Caki2 (cell line): ENCODE results near the gene NOP56. TPM values are rescaled to one million over a fixed set of nuclear protein-coding genes. Genes with fewer than 3 reads are reported as not detected.
"Not testable (repeated sequence)": the region's sequence is repeated elsewhere in the genome, so short reads cannot be mapped to it uniquely, and the experiment has no call there.

ENCODE experiments used
- DNase-seq: peaks from one replicate; pipeline ENCODE4 v3.0.0-alpha.2; 2015; ENCODE audit warnings: low read depth
- in situ Hi-C: cut with HindIII; loops from 2 replicates; pipeline ENCODE4 v1.10.0; 2016; ENCODE audit warnings: low sequenced_read_pairs, low pct_unique_long_range_greater_than_20kb, mixed read lengths
- total RNA-seq: library from RNA; depleted of rRNA; stranded (reverse); fragments of >200 nt; shearing (Covaris generic); gene quantifications from 2 replicates; pipeline ENCODE4 v1.2.3, GENCODE V29; 2014; ENCODE audit warnings: low replicate concordance

Gene NOP56
- total RNA-seq, 1 experiment from 2014 or later = 336 TPM

DNA sequence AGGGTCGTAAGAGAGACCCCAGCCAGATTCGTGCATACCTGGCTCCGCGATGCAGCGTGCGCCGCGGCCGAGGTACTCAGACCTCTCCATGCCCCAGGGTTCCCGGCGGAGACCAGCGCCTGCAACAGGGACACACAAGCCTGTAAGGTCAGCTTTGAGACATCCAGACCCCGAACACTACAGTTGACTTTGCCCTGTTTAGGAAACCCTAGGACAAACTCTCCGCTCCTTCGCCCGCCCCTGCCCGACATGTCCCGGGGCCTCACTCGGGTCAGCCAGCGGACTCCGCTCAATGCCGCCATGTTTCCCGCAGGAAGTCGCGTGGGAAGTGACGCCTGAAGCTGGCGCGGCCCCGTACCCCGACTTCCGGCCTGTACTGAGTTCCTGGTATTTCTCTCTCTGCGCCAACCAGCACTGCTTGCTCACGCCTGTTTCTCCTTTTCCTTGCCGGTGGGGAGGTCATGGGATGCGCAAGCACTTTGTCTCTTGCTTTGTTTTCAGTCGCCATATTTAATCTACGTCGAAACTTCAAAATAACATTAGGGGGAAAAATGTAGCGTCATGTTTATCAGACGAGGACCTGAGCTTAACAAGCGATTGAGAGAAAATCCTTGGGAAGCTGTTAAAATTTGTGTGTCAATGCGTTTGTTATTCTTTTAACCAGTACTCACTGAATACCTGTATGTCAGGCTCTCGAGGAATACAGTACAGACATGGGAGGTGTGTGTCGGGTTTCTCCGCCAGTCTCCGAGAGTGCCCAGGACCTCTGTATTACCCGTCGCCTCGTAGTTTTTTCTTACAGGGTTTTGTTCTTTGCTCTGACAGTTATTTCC lies 11.7 kb downstream of the NOP56 start, which contains the start of gene IDH3B:
Gene IDH3B, minus strand, starts transcription at position 330 of the 833 bp plus-strand sequence. Its CDS starts 28 bp downstream, at position 302.
- DNase-seq = peak; percentile 92
- in situ Hi-C loops = no loop called here

DNA sequence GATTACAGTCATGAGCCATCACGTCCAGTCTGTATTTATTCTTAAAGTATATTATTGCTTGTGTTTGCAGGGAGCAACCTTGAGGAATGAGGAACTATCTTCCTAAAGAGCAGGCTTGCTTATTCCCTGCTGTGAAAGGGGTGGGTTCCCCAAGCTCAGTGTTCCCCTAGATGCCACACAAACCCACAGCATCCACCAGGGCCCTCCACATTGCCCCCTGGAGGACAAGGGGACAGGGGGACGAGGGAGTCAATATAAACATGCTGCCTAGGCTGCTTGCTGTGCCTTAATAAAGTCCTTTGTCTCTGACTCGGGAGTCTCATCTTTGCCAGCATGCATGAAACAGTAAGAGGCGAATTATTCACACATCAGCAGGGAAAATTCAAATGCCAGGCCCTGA lies 19.5 kb downstream of the NOP56 start:
- DNase-seq = no peak
- in situ Hi-C loops = no loop called here

DNA sequence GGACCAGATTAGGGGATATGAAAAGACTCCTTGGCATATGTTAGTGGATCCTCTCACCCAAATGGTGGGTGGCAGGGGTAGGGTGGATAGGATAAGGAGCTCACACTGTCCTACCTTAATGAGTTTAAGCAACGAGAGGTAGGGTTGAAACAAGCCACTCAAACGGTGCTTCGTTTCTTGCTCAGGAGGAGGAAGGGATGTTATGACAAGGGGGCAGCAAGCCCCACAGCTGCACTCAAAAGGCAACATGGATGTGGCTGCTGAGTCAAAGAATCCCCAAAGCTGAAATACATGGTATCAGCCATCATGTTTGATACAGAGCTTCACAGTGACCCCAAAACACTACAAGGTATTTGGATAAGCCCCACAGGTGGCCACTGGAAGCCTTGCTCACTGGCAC lies 20.0 kb downstream of the NOP56 start:
- in situ Hi-C loops = no loop called here
- no peak for DNase-seq

DNA sequence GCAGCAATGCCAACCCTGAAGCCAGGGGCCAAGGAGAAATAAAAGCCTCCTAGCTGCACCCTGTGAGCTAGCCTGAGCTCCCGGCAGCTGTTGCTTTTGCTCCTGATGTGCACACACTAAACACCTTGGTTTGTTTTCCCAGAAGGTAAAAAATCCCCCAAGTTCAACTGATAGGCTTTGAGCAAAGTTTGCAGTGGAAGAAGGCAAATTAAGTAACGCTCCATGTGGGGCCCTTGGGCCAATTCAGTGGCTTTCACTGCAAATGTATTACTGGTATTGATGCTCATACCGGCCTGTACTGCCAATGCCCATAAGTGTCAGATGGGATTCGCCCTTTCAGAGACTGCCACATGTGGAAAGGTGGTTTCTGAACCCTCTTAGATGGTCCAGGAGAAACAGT lies 21.0 kb downstream of the NOP56 start:
- DNase-seq = no peak
- in situ Hi-C loops = no loop called here

DNA sequence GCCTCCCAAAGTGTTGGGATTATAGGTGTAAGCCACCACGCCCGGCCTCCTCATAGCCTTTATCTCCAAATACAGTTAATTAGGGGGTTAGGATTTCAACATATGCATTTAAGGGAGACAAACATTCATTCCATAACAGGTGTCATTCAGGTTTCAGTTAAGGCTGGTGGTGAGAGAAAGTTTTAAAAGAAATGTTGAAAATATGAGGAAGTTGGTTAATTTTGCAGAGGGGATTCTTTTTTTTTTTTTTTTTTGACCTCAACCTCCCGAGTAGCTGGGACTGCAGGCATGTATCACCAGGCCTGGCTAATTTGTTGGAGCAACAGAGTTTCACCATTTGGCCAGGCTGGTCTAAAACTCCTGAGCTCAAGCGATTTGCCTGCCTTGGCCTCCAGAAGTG lies 27.6 kb downstream of the NOP56 start:
- in situ Hi-C loops = no loop called here
- no peak for DNase-seq

DNA sequence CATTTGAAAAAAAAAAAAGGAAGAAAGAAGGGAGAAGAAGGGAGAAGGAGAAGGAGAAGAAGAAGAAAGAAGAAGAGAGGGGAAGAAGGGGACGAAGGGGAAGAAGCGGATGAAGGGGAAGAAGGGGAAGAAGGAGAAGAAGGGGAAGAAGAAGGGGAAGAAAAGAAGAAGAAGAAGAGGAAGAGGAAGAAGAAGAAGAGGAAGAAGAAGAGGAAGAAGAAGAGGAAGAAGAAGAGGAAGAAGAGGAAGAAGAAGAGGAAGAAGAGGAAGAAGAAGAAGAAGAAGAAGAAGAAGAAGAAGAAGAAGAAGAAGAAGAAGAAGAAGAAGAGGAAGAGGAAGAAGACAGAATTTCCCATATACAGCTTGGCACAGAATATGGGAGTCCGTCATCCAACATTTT lies 29.6 kb downstream of the NOP56 start:
- in situ Hi-C loops, DNase-seq: not testable (repeated sequence)

DNA sequence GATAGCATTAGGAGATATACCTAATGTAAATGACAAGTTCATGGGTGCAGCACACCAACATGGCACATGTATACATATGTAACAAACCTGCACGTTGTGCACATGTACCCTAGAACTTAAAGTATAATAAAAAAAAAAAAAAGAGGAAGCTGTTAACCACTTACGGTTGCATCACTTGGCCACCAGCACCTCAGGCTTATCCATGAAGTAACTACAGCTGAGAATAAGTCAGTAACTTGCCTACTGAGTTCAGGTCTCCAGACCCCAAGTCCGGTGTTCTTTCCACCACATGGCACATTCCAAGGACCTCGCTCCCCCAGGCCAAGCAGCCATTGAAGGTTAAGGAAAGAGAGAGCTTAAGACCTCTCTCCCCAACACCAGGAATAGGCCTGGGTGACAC lies 32.4 kb downstream of the NOP56 start:
- DNase-seq, in situ Hi-C loops: not testable (repeated sequence)

DNA sequence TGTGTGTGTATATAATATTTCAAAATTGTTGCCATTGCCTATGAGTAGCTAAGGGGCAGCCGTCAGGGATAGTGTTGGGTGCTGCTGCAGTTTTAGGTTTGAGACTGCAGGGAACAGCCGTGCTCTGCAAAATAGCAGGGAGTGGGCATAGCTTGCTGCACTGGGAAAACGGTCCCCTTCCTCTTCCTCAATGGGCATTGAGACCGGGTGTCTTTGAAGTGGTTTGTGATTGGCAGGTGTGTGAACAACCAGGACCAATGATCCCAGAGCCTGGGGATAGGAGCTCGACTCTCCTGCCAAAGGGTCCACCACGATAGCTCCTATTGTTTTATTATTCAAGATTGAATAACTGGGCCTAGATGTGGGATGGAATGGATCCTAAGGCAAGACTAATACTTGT lies 35.1 kb downstream of the NOP56 start:
- DNase-seq = no peak
- in situ Hi-C loops = no loop called here

DNA sequence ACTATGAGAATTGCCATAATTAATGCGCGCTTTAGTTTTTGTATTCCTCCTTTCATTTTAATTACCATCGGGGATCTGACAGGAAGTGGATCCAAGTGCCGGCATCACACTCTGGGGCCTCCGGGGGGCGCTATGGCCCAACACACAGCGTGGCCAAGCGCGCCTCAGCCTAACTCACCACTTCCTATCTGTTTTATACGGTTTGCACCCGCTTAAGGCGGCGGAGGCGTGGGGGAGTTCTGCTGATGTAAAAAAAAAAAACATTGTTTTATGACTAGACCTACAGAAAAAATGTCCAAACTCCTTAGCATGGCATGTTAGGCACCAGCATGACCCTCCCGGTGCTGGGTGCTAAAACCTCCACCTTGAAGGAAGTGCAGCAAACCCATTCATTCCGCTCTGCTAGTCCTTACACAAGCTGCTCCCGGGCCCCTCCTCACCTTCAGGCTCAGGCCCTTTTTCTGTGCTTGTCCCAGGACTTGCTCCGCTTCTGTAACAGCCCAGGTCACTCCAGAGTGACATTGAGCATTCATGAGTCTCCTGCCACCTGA lies 35.7 kb downstream of the NOP56 start:
- DNase-seq = peak; percentile 10
- in situ Hi-C loops = no loop called here

DNA sequence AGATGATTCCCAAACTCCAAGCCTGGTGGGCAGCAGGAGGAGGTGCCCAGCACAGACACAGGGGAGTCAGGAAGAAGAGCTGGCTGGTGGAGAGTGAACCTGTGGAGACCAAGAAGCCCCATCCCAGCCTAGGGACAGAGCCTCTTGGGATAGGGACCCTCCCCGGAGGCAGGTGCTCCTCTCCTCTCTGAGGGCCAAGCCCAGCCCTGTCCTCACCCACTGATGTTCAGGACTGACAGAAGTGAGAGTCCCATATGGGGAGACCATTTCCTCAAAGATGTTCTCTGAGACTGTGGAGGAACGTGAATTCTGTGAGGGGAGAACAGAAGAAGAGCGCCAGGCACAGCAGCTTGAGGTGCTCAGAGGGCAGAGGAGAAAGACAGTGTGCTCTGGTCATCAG lies 37.8 kb downstream of the NOP56 start:
- in situ Hi-C loops = no loop called here
- no peak for DNase-seq

DNA sequence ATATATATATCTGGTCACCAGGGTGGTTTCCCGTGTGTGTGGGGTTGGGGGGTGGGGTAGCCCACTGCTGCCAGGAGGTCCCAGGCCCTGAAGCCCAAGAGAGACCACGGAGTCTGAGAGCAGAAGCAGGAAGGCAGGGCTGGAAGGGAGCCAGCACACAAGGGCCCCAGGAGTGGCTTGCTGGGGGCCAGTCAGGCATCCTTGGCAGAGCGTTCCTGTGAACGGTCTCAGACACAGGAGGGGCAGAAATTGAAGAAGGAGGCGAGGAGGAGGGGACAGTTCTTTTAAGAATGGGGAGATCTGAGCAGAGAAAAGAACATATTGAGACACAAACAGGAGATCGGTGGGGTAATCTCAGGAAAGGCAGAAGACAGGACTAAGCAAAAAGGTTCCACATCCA lies 38.3 kb downstream of the NOP56 start:
- DNase-seq = no peak
- in situ Hi-C loops = no loop called here

DNA sequence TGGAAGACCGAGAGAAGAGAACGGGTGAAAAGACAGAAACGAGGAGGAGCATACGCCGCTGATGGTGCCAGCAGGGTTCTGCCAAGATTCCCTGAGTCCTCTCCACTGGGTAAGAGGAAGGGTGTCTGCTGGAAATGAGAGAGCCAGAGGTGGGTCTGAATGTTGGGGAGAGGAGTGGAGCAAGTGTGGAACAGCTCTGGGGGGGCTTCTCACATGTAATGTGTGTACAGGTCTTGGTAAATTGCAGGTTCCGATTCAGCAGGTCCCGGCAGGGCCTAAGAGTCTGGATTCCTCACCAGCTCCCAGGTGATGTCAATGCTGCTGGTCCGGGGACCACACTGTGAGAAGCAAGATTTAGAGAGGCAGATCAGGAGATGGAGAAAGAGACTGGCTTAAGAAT lies 38.7 kb downstream of the NOP56 start:
- in situ Hi-C loops = no loop called here
- no peak for DNase-seq

DNA sequence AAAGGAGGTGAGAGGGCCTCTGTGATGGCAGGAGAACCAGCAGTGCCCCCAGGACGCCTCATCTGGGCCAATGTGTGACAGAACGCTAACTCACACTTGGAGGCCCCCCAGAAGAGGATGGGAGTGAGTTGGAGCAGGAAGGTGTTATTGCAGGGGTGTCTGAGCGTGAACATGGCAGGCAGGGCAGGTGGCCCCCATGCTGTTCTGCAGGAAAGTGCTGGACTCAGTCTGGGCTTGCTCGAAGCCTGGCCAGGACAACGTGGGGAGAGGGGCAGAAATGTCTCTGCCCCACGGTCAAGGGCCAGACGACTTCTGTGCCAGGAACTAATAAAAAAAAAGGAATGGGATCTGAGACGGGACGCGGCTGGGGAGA lies 39.2 kb downstream of the NOP56 start:
- DNase-seq = no peak
- in situ Hi-C loops = no loop called here

DNA sequence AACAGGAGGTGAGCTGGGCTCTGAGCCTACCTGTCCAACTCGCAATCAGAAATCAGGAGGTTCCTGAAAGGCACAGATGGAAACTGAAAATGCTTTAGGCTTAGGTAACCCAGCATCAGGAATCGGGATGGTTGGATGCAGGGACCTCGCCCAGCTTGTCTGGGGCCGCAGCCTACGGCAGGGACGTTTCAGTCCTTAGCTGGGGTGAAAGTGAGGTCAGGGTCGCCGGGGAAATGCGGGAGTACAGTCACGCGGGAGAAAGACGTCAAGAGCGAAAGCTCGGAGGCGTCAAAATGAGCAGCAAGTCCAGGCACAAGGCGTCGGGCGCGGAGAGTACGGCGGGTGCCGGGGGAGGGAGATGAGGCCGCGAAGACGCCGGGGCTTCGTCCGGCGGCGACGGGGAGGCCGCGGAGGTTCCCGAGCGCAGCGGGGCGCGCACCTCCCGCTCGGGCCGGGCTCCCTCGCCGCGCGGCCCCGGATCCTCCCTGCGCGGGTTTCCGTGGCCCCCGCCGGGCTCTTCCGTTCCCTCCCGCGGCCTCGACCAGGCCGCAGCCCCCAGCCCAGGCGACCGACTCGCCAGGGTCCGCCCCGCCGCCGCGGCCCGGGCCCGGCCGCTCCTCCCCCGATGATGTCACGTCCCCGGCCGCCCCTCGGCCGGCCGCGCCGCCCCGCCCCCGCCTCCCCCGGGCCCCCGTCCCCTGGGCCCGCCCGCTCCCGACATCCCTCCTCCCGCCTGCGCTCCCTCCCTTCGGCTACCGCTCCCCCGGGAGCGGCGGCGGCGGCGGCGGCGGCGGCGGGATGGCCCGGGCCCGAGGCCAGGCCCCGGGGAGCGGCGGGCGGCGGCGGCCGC lies 39.8 kb downstream of the NOP56 start, which contains the start of gene EBF4:
Gene EBF4, plus strand, starts transcription at position 745 of the 850 bp plus-strand sequence. CDS start 866 bp downstream, outside the sequence.
- DNase-seq = peak; percentile 33
- in situ Hi-C loops = no loop called here

DNA sequence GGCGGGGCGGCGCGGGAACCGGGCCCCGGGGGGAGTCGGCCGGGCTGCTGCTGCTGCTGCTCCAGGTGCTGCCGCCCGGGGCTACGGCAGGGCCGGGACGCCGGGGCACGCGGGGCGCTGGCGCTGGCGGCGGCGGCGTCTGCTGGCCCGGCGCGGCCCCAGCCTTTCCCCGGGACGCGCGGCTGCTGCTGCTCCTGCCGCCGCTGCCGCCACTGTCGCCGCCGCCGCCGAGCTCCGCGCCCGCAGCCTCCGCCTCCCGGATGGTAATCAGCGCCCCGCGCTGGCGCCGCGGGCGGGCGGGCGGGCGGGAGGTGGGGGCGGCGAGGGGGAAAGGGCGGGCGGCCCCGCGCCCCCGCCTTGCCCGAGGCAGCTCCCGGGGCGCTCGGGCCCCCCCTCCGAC lies 40.5 kb downstream of the NOP56 start:
- no peak for DNase-seq
- in situ Hi-C loops = no loop called here

DNA sequence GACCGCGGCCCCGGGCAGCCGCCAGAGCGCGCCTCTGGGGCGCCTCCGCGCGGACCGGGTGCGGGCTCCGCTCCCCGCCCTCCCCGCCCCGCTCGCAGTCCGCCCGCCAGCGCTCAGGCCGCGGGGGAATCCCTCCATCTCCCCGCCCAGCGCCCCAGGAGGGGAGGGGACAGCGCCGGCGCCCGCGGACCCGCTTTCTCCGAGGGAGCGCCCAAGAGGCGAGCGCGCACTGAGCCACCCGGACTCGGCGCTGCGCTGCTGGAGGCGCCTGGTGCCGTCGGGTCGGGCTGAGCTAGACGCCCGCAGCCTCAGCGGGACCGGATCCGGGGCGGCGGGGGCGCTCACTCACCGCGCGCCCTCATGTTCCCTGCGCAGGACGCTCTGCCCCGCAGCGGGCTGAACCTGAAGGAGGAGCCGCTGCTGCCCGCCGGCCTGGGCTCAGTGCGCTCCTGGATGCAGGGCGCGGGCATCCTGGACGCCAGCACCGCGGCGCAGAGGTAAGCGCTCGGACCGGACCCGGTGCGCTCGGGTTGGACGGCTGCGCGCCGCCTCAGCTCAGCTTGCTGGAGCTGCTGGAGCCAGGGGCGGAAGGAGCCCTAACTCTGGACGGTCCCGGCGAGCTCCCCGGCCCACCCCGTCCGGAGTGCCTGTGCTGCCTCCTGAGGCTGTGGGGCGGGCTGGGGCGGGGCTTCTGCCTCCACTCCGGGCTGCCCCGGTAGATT lies 41.0 kb downstream of the NOP56 start:
- in situ Hi-C loops = no loop called here
- peak; percentile 56 for DNase-seq

DNA sequence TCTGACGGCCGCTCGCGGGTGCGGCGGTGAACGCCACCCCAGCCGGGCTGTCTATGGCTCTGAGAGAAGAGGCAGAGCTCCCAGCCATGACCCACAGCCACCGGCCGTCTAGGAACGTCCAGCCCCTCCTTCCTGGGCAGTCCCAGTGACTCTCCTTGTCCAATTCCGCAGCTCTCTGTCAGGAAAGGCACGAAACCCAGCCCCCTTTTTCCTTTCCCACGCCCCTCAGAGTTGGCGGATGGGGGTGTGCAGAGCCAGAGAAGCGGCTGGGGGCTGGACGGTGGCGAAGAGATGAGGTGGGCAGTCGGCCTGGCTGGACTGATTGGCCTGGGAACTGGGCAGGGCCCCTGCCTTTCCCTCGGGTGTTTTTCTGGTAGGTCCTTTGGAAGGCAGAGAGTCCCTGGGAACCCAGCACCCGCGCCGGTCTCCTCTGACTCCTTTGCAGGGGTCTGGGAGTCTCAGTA lies 41.6 kb downstream of the NOP56 start:
- peak; percentile 14 for DNase-seq
- in situ Hi-C loops = no loop called here

DNA sequence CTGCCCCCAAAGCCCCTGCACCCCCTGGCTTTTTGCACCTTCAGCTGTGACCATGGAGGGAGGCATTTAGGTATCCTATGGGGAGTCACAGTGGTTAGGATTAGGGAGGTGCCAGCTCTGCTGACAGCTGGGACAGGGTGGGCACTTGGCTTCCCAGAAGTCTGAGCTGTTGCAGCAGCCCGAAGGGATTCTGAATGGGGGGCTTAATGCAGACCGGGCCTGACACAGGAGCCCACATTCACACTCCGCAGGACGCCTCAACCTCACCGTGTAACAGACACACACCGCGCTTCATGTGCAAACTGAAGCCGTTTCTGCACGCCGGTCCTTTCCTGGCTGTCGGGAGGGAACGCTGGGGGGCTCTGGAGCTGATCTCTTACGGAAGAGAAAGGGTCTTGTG lies 42.1 kb downstream of the NOP56 start:
- in situ Hi-C loops = no loop called here
- no peak for DNase-seq
